HG03025 (cell line): Measurements from ENCODE around the gene NFATC3.

ENCODE experiments used
- ATAC-seq: cut with Tn5 transposase; IDR thresholded peaks from one replicate; pipeline ENCODE4 v1.9.1; 2021; ENCODE audit warnings: mild to moderate bottlenecking, moderate library complexity; ENCODE audit not compliant: unreplicated experiment, low FRiP score

NFATC3 gene

GRCh38 chr16:68228652-68229051 lies 143.5 kb downstream of the NFATC3 start:
- ATAC-seq, result no peak

GRCh38 chr16:68229431-68230175 lies 144.4 kb downstream of the NFATC3 start:
- ATAC-seq, result no peak

GRCh38 chr16:68230176-68230571 lies 145.0 kb downstream of the NFATC3 start:
- ATAC-seq, result no peak

GRCh38 chr16:68230956-68231355 lies 145.8 kb downstream of the NFATC3 start:
- no peak for ATAC-seq

- ATAC-seq, result no peak
Measured at GRCh38 chr16:68231384-68232136, 146.4 kb downstream of the NFATC3 start.

- no peak for ATAC-seq
Measured at GRCh38 chr16:68232335-68232734, 147.2 kb downstream of the NFATC3 start.

- no peak for ATAC-seq
Measured at GRCh38 chr16:68233085-68233834, 148.1 kb downstream of the NFATC3 start.

GRCh38 chr16:68233835-68234187 lies 148.6 kb downstream of the NFATC3 start:
- ATAC-seq, result no peak

GRCh38 chr16:68234188-68235107 lies 149.3 kb downstream of the NFATC3 start:
- no peak for ATAC-seq

- ATAC-seq, result no peak
Measured at GRCh38 chr16:68235108-68235886, 150.1 kb downstream of the NFATC3 start.

- ATAC-seq, result no peak
Measured at GRCh38 chr16:68235887-68236136, 150.6 kb downstream of the NFATC3 start, which contains the start of gene ESRP2. ESRP2 (minus strand) TSS chr16:68236127; CDS start chr16:68236045, 82 bp downstream.

GRCh38 chr16:68236137-68236825 lies 151.1 kb downstream of the NFATC3 start:
- ATAC-seq, result no peak

GRCh38 chr16:68236826-68237242 lies 151.7 kb downstream of the NFATC3 start:
- ATAC-seq, result no peak

GRCh38 chr16:68237243-68238028 lies 152.3 kb downstream of the NFATC3 start:
- peak; percentile 77 for ATAC-seq

- ATAC-seq, result peak; percentile 14
Measured at GRCh38 chr16:68238029-68238345, 152.8 kb downstream of the NFATC3 start.

GRCh38 chr16:68242085-68242484 lies 156.9 kb downstream of the NFATC3 start:
- ATAC-seq, result no peak

- ATAC-seq, result no peak
Measured at GRCh38 chr16:68242926-68243858, 158.0 kb downstream of the NFATC3 start.
